GM19351 (cell line): ENCODE measurements around the gene SETX.

Experiments used
- ATAC-seq: cut with Tn5 transposase; IDR thresholded peaks from one replicate; pipeline ENCODE4 v1.9.1; 2021; ENCODE audit warnings: mild to moderate bottlenecking, moderate library complexity; ENCODE audit not compliant: unreplicated experiment

Gene SETX

GRCh38 chr9:132241840-132242620, 112.8 kb downstream of the SETX start:
- ATAC-seq, result no peak

- ATAC-seq, result no peak
These were observed 113.3 kb downstream of the SETX start for GRCh38 chr9:132241483-132241839.

GRCh38 chr9:132240841-132241482, 113.8 kb downstream of the SETX start:
- ATAC-seq, result peak; percentile 84

GRCh38 chr9:132239999-132240840, 114.6 kb downstream of the SETX start:
- no peak for ATAC-seq

- no peak for ATAC-seq
These were observed 115.3 kb downstream of the SETX start for GRCh38 chr9:132239518-132239917.

GRCh38 chr9:132238992-132239391, 115.8 kb downstream of the SETX start:
- ATAC-seq, result no peak

- ATAC-seq, result no peak
These were observed 116.5 kb downstream of the SETX start for GRCh38 chr9:132238026-132238972.

GRCh38 chr9:132237481-132237880, 117.3 kb downstream of the SETX start:
- ATAC-seq, result no peak

GRCh38 chr9:132236662-132237311, 118.0 kb downstream of the SETX start:
- ATAC-seq, result no peak

- no peak for ATAC-seq
These were observed 118.7 kb downstream of the SETX start for GRCh38 chr9:132235894-132236661.

- no peak for ATAC-seq
These were observed 119.7 kb downstream of the SETX start for GRCh38 chr9:132235125-132235524.

- no peak for ATAC-seq
These were observed 120.3 kb downstream of the SETX start for GRCh38 chr9:132234535-132234934.

GRCh38 chr9:132233138-132233537, 121.6 kb downstream of the SETX start:
- ATAC-seq, result no peak

- no peak for ATAC-seq
These were observed 122.3 kb downstream of the SETX start for GRCh38 chr9:132232522-132232921.

- no peak for ATAC-seq
These were observed 123.6 kb downstream of the SETX start for GRCh38 chr9:132231019-132231701.

GRCh38 chr9:132230605-132231004, 124.2 kb downstream of the SETX start:
- no peak for ATAC-seq

GRCh38 chr9:132228062-132228461, 126.7 kb downstream of the SETX start:
- ATAC-seq, result no peak

GRCh38 chr9:132226571-132227430, 128.0 kb downstream of the SETX start:
- ATAC-seq, result no peak
